MM.1S (cell line): Measurements from ENCODE around the gene ZNF827.

Experiments used
- DNase-seq: peaks from one replicate; pipeline ENCODE4 v3.0.0-alpha.2; 2015
- H2AFZ ChIP-seq: fragments of 300-600 bp; sonication (generic); 2 replicates; pipeline ENCODE4 v1.6.0; 2016; ENCODE audit warnings: antibody characterized with exemption, low read length
- H3F3A ChIP-seq: fragments of 300-600 bp; sonication (generic); 2 replicates; pipeline ENCODE4 v1.6.1; 2016; ENCODE audit warnings: mild to moderate bottlenecking, antibody characterized with exemption, low read length, moderate library complexity, mixed read lengths; ENCODE audit not compliant: insufficient read depth
- H3K27ac ChIP-seq: fragments of 300-600 bp; sonication (generic); 2 replicates; pipeline ENCODE4 v1.5.1; 2016; ENCODE audit warnings: mild to moderate bottlenecking, low read length
- H3K27me3 ChIP-seq: fragments of 300-600 bp; sonication (generic); replicated peaks from 2 replicates; pipeline ENCODE4 v1.6.0; 2016; ENCODE audit warnings: low read length; ENCODE audit not compliant: insufficient read depth
- H3K36me3 ChIP-seq: fragments of 300-600 bp; sonication (generic); replicated peaks from 2 replicates; pipeline ENCODE4 v1.6.1; 2016; ENCODE audit warnings: mild to moderate bottlenecking, low read length, mixed read lengths; ENCODE audit not compliant: insufficient read depth
- H3K4me1 ChIP-seq: fragments of 300-600 bp; sonication (generic); 2 replicates; pipeline ENCODE4 v1.6.1; 2016; ENCODE audit warnings: low read length, mixed read lengths
- H3K4me2 ChIP-seq: fragments of 300-600 bp; sonication (generic); 2 replicates; pipeline ENCODE4 v1.6.0; 2016; ENCODE audit warnings: low read depth, low read length
- H3K4me3 ChIP-seq: fragments of 300-600 bp; sonication (generic); 2 replicates; pipeline ENCODE4 v1.5.1; 2016; ENCODE audit warnings: low read length, mixed read lengths
- H3K79me2 ChIP-seq: fragments of 300-600 bp; sonication (generic); 2 replicates; pipeline ENCODE4 v1.6.1; 2016; ENCODE audit warnings: mixed run types, low read length, mixed read lengths
- H3K9ac ChIP-seq: fragments of 300-600 bp; sonication (generic); 2 replicates; pipeline ENCODE4 v1.6.1; 2016; ENCODE audit warnings: low read length, mixed read lengths
- H3K9me2 ChIP-seq: fragments of 300-600 bp; sonication (generic); replicated peaks from 2 replicates; pipeline ENCODE4 v1.6.1; 2016; ENCODE audit warnings: mild to moderate bottlenecking, low read length, mixed read lengths; ENCODE audit not compliant: insufficient read depth
- H3K9me3 ChIP-seq: fragments of 300-600 bp; sonication (generic); replicated peaks from 2 replicates; pipeline ENCODE4 v1.6.1; 2016; ENCODE audit warnings: mild to moderate bottlenecking, low read length, mixed read lengths; ENCODE audit not compliant: insufficient read depth
- H4K20me1 ChIP-seq: fragments of 300-600 bp; sonication (generic); 2 replicates; pipeline ENCODE4 v1.6.1; 2016; ENCODE audit warnings: mild to moderate bottlenecking, low read length, moderate library complexity, mixed read lengths; ENCODE audit not compliant: insufficient read depth
- CTCF ChIP-seq: fragments of 300-600 bp; sonication (generic); IDR thresholded peaks from 2 replicates; pipeline ENCODE4 v1.5.1; 2016; ENCODE audit warnings: antibody characterized with exemption, low read length, mixed read lengths
- EZH2 ChIP-seq: fragments of 300-600 bp; sonication (generic); optimal IDR thresholded peaks from 2 replicates; pipeline ENCODE3; 2017; ENCODE audit warnings: low read depth, mild to moderate bottlenecking, antibody characterized with exemption, low read length, mixed read lengths
- EZH2phosphoT487 ChIP-seq: fragments of 300-600 bp; sonication (generic); IDR thresholded peaks from 2 replicates; pipeline ENCODE4 v1.6.1; 2018; ENCODE audit warnings: antibody characterized with exemption, low read length

Gene ZNF827

GRCh38 chr4:145781351-145781750 is 157.3 kb downstream of the ZNF827 start:
- H3K79me2 ChIP-seq, result no peaks in the 10 kb centered on the region
- H3K36me3 ChIP-seq, result no peaks in the 10 kb centered on the region

GRCh38 chr4:145779319-145779801 is 159.3 kb downstream of the ZNF827 start:
- Histone ChIP-seq H3K4me1 (peaks cover 10% of the 10 kb centered on the region), H3K9me3 (no peaks in the 10 kb centered on the region), H3K36me3 (no peaks in the 10 kb centered on the region), H3K4me3 (no peak overlapping the region), H3F3A (peaks cover 6% of the 10 kb centered on the region), H3K27me3 (no peaks in the 10 kb centered on the region), H2AFZ (no peak overlapping the region), H3K4me2 (no peak overlapping the region), H3K27ac (no peak overlapping the region), H3K9ac (no peak overlapping the region), H3K9me2 (no peaks in the 10 kb centered on the region), H3K79me2 (no peaks in the 10 kb centered on the region), H4K20me1 (no peaks in the 10 kb centered on the region)
- no peak for DNase-seq
- TF ChIP-seq EZH2 (no peak), CTCF (no peak), EZH2phosphoT487 (no peak)

More at GRCh38 chr4:145781351-145781750, 157.3 kb downstream of the ZNF827 start:
- TF ChIP-seq EZH2 (no peak), EZH2phosphoT487 (no peak), CTCF (no peak)
- Histone ChIP-seq H4K20me1 (no peaks in the 10 kb centered on the region), H3K27me3 (no peaks in the 10 kb centered on the region), H3K9me2 (no peaks in the 10 kb centered on the region), H3K9me3 (no peaks in the 10 kb centered on the region), H3K27ac (no peak overlapping the region), H3K4me3 (no peak overlapping the region), H3K4me1 (no peaks in the 10 kb centered on the region), H3K9ac (no peak overlapping the region), H3K4me2 (no peak overlapping the region), H3F3A (no peaks in the 10 kb centered on the region), H2AFZ (no peak overlapping the region)
- DNase-seq, result no peak

GRCh38 chr4:145776208-145776607 is 162.4 kb downstream of the ZNF827 start:
- DNase-seq, result no peak
- no peak for TF ChIP-seq EZH2phosphoT487
- TF ChIP-seq CTCF, result no peak
- no peak for TF ChIP-seq EZH2
- no peak overlapping the region for H3K9ac ChIP-seq
- H3K27me3 ChIP-seq, result no peaks in the 10 kb centered on the region
- H4K20me1 ChIP-seq, result no peaks in the 10 kb centered on the region
- H3F3A ChIP-seq, result peaks cover 33% of the 10 kb centered on the region
- H3K9me2 ChIP-seq, result no peaks in the 10 kb centered on the region
- H3K4me3 ChIP-seq, result no peak overlapping the region
- no peaks in the 10 kb centered on the region for H3K9me3 ChIP-seq
- no peak overlapping the region for H3K27ac ChIP-seq
- no peaks in the 10 kb centered on the region for H3K79me2 ChIP-seq
- H3K36me3 ChIP-seq, result no peaks in the 10 kb centered on the region
- H3K4me2 ChIP-seq, result no peak overlapping the region
- H2AFZ ChIP-seq, result no peak overlapping the region
- peaks cover 39% of the 10 kb centered on the region for H3K4me1 ChIP-seq
